ENCODE measurements around the gene DKK1.

DKK1 gene

GRCh38 chr10:52316500-52316899 lies 2.4 kb downstream of the DKK1 start:
- H3K4me3 ChIP-seq (ENCODE audit: low read length), result no peak overlapping the region
- no peaks in the 10 kb centered on the region for H3K4me1 ChIP-seq (ENCODE audit: low read length)
- no peaks in the 10 kb centered on the region for H3K9me3 ChIP-seq (ENCODE audit: insufficient read depth, low read length)
- no peaks in the 10 kb centered on the region for H4K20me1 ChIP-seq (ENCODE audit: insufficient read depth, low read length)
- no peak overlapping the region for H3K4me2 ChIP-seq (ENCODE audit: low read length)
- H3K27ac ChIP-seq (ENCODE audit: low read length), result no peak overlapping the region
- H3K27me3 ChIP-seq (ENCODE audit: low read depth, low read length), result no peaks in the 10 kb centered on the region
- no peaks in the 10 kb centered on the region for H3K79me2 ChIP-seq (ENCODE audit: low read length)
- H2AFZ ChIP-seq (ENCODE audit: low read depth, low read length), result no peak overlapping the region
- no peak overlapping the region for H3K9ac ChIP-seq (ENCODE audit: low read length)
- no peaks in the 10 kb centered on the region for H3K36me3 ChIP-seq (replicated peaks; ENCODE audit: low read depth, low read length)
- TF ChIP-seq EZH2phosphoT487 (IDR thresholded peaks at IDR 0.05; ENCODE audit: low read depth) (no peak), CTCF (IDR thresholded peaks at IDR 0.05; ENCODE audit: low read depth, low read length) (no peak)

- TF ChIP-seq EZH2phosphoT487 (IDR thresholded peaks at IDR 0.05; ENCODE audit: low read depth) (no peak), CTCF (IDR thresholded peaks at IDR 0.05; ENCODE audit: low read depth, low read length) (no peak)
- Histone ChIP-seq H3K9me3 (ENCODE audit: insufficient read depth, low read length) (no peaks in the 10 kb centered on the region), H3K27ac (ENCODE audit: low read length) (no peak overlapping the region), H3K36me3 (replicated peaks; ENCODE audit: low read depth, low read length) (no peaks in the 10 kb centered on the region), H3K27me3 (ENCODE audit: low read depth, low read length) (no peaks in the 10 kb centered on the region), H3K4me3 (ENCODE audit: low read length) (no peak overlapping the region), H3K9ac (ENCODE audit: low read length) (no peak overlapping the region), H3K4me1 (ENCODE audit: low read length) (no peaks in the 10 kb centered on the region), H4K20me1 (ENCODE audit: insufficient read depth, low read length) (no peaks in the 10 kb centered on the region), H3K4me2 (ENCODE audit: low read length) (no peak overlapping the region), H3K79me2 (ENCODE audit: low read length) (no peaks in the 10 kb centered on the region), H2AFZ (ENCODE audit: low read depth, low read length) (no peak overlapping the region)
Measured at GRCh38 chr10:52318136-52318701, 4.1 kb downstream of the DKK1 start.

GRCh38 chr10:52318822-52319464 lies 4.9 kb downstream of the DKK1 start:
- Histone ChIP-seq H3K79me2 (ENCODE audit: low read length) (no peaks in the 10 kb centered on the region), H3K4me1 (ENCODE audit: low read length) (no peaks in the 10 kb centered on the region), H3K4me2 (ENCODE audit: low read length) (no peak overlapping the region), H3K27ac (ENCODE audit: low read length) (no peak overlapping the region), H3K9me3 (ENCODE audit: insufficient read depth, low read length) (no peaks in the 10 kb centered on the region), H2AFZ (ENCODE audit: low read depth, low read length) (no peak overlapping the region), H3K27me3 (ENCODE audit: low read depth, low read length) (no peaks in the 10 kb centered on the region), H3K36me3 (replicated peaks; ENCODE audit: low read depth, low read length) (no peaks in the 10 kb centered on the region), H4K20me1 (ENCODE audit: insufficient read depth, low read length) (no peaks in the 10 kb centered on the region), H3K4me3 (ENCODE audit: low read length) (no peak overlapping the region), H3K9ac (ENCODE audit: low read length) (no peak overlapping the region)
- TF ChIP-seq EZH2phosphoT487 (IDR thresholded peaks at IDR 0.05; ENCODE audit: low read depth) (no peak), CTCF (IDR thresholded peaks at IDR 0.05; ENCODE audit: low read depth, low read length) (no peak)

- Histone ChIP-seq H3K4me2 (ENCODE audit: low read length) (no peak overlapping the region), H3K9me3 (ENCODE audit: insufficient read depth, low read length) (no peaks in the 10 kb centered on the region), H4K20me1 (ENCODE audit: insufficient read depth, low read length) (no peaks in the 10 kb centered on the region), H3K36me3 (replicated peaks; ENCODE audit: low read depth, low read length) (no peaks in the 10 kb centered on the region), H3K79me2 (ENCODE audit: low read length) (no peaks in the 10 kb centered on the region), H3K27ac (ENCODE audit: low read length) (no peak overlapping the region), H3K4me3 (ENCODE audit: low read length) (no peak overlapping the region), H3K9ac (ENCODE audit: low read length) (no peak overlapping the region), H2AFZ (ENCODE audit: low read depth, low read length) (no peak overlapping the region), H3K4me1 (ENCODE audit: low read length) (no peaks in the 10 kb centered on the region), H3K27me3 (ENCODE audit: low read depth, low read length) (no peaks in the 10 kb centered on the region)
- no peak for TF ChIP-seq EZH2phosphoT487 (IDR thresholded peaks at IDR 0.05; ENCODE audit: low read depth)
- TF ChIP-seq CTCF (IDR thresholded peaks at IDR 0.05; ENCODE audit: low read depth, low read length), result no peak
Measured at GRCh38 chr10:52319926-52320325, 5.8 kb downstream of the DKK1 start.
